Upper lobe of right lung (tissue), 1 donor: ENCODE results near the gene ZFP36L2. TPM values are rescaled to one million over a fixed set of nuclear protein-coding genes. Genes with fewer than 3 reads are reported as not detected.

Source experiments
- ATAC-seq: fragments of 200-7000 bp; cut with Tn5 transposase; one replicate; pipeline ENCODE4 v1.9.1; 2020; ENCODE audit warnings: mild to moderate bottlenecking, moderate library complexity
- DNase-seq: peaks from one replicate; pipeline ENCODE4 v3.0.0-alpha.2; 2020
- H3K27ac ChIP-seq: fragments of 200-600 bp; one replicate; pipeline ENCODE4 v1.8.0; 2022
- H3K27me3 ChIP-seq: fragments of 200-600 bp; one replicate; pipeline ENCODE4 v1.8.0; 2022; ENCODE audit warnings: mild to moderate bottlenecking
- H3K36me3 ChIP-seq: fragments of 200-600 bp; one replicate; pipeline ENCODE4 v1.8.0; 2022
- H3K4me1 ChIP-seq: fragments of 200-600 bp; one replicate; pipeline ENCODE4 v1.8.0; 2022
- H3K4me3 ChIP-seq: fragments of 200-600 bp; one replicate; pipeline ENCODE4 v1.8.0; 2022; ENCODE audit warnings: mild to moderate bottlenecking
- H3K9me3 ChIP-seq: fragments of 200-600 bp; one replicate; pipeline ENCODE4 v1.8.0; 2022
- CTCF ChIP-seq: fragments of 200-600 bp; IDR thresholded peaks from one replicate; pipeline ENCODE4 v1.8.0; 2022; ENCODE audit warnings: antibody characterized with exemption
- intact Hi-C: fragments of 100-400 bp; cut with DNase I; formaldehyde crosslinking; loops from one replicate; pipeline ENCODE4 v1.11.0; 2022
- total RNA-seq: library from RNA; stranded (reverse); fragmentation: NEBNext Ultra II Directional; extraction: Animal tissue kit (Norgen Biotek cat#: 25700); gene quantifications from one replicate; pipeline ENCODE4 v1.2.1, GENCODE V29; 2021
- donor health status: DM: no; HTN: yes; CAD: no; lungs with severe emphysema.

The ZFP36L2 gene
- total RNA-seq, 1 donor from 2014 or later: 139 TPM

DNA sequence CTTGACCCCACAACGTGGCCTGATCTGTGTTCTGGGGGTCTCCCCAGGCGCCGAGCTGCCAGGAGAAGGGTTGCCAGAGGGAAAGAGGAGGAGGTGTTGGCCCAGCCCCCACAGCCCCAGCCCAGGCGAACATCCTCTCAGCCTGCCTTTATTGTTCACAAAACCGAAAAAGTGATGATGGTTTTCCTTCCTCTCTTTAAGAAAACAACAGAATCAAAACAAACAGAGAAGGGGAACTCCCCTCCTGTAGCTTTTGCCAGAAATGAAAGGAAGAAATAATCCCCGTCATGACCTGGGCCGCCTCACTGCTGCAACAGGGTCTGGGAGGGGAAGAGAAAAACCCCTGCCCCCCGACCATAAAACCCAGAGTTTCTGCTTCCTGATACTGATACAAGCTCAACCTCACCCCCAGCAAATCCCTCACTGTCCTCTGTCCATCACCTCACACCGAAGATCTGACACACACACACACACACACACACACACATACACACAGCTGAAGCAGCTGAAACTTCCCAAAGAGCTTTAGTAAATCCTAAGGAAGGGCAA is 52.0 kb downstream of the ZFP36L2 start:
- H3K27ac ChIP-seq: peak overlapping the region; percentile 78
- peak; percentile 38 for ATAC-seq
- TF ChIP-seq CTCF: no peak
- H3K4me1 ChIP-seq: peaks cover 59% of the 10 kb centered on the region
- H3K36me3 ChIP-seq: no peaks in the 10 kb centered on the region
- no peaks in the 10 kb centered on the region for H3K27me3 ChIP-seq
- no peak for DNase-seq
- intact Hi-C loops: no loop called here
- H3K4me3 ChIP-seq: no peak overlapping the region
- no peaks in the 10 kb centered on the region for H3K9me3 ChIP-seq
